Measurements from ENCODE around the gene KCNT2. TPM values are rescaled to one million over a fixed set of nuclear protein-coding genes. Genes with fewer than 3 reads are reported as not detected.

KCNT2 gene
- total and polyA plus RNA-seq, 9 of the 15 experiments (the other 6 are each of a cell fraction or from before 2014, with no cell fraction given), result 0.13 to 0.73 (median 0.28) TPM

- TF ChIP-seq NR4A1 (CRISPR knock-in tag; IDR thresholded peaks at IDR 0.05) (no peak), NR4A1 (tag; IDR thresholded peaks at IDR 0.05) (no peak), TCF7 (IDR thresholded peaks at IDR 0.05; ENCODE audit: borderline replicate concordance) (no peak), PHB (CRISPR knock-in tag; IDR thresholded peaks at IDR 0.05) (no peak), E2F1 (CRISPR knock-in tag; IDR thresholded peaks at IDR 0.05) (no peak), WHSC1 (IDR thresholded peaks at IDR 0.05; ENCODE audit: low read length) (no peak)
These were observed 18.1 kb downstream of the KCNT2 start (continued) for GRCh38 chr1:196590012-196590708.

- DNase-seq (ENCODE audit: extremely low read depth in 1 of 4, low spot score in 3 of 4), result no peak
- CTCF ChIA-PET (ENCODE audit: low intra/inter-chr PET ratio), result no interaction called here
- Histone ChIP-seq H3K4me3 (no peak overlapping the region), H3K27ac (ENCODE audit: extremely low read depth, low read depth, low read length) (no peak overlapping the region), H3K4me2 (ENCODE audit: insufficient read depth, low read length) (no peak overlapping the region), H3K27me3 (ENCODE audit: control insufficient read depth in 2 of 2, insufficient read depth in 2 of 2, low read length in 2 of 2) (no peaks in the 10 kb centered on the region), H3K9me1 (ENCODE audit: control insufficient read depth, insufficient read depth, low read length) (no peaks in the 10 kb centered on the region), H3K79me2 (ENCODE audit: control insufficient read depth, insufficient read depth, low read length) (no peaks in the 10 kb centered on the region), H2AFZ (ENCODE audit: low read depth, low read length) (no peak overlapping the region), H4K20me1 (replicated peaks; ENCODE audit: control insufficient read depth, insufficient read depth, low read length) (no peaks in the 10 kb centered on the region), H3K4me1 (replicated peaks in 1 of 2; ENCODE audit: control insufficient read depth in 2 of 2, insufficient read depth in 2 of 2, low read length in 2 of 2) (no peaks in the 10 kb centered on the region), H3K9ac (ENCODE audit: insufficient read depth in 1 of 2, low read depth in 2 of 2, low read length in 2 of 2) (no peak overlapping the region), H3K9me3 (replicated peaks; ENCODE audit: control insufficient read depth, insufficient read depth, low read depth, low read length) (no peaks in the 10 kb centered on the region), H3K36me3 (ENCODE audit: control insufficient read depth, insufficient read depth, low read length) (no peaks in the 10 kb centered on the region)
- POLR2A ChIA-PET, result no interaction called here
- intact Hi-C loops (cut with micrococcal nuclease) (no loop called here), in situ Hi-C loops (cut with MboI) (no loop called here)
- FAIRE-seq, result no peak
- TF ChIP-seq DDX20 (tag; IDR thresholded peaks at IDR 0.05; ENCODE audit: low read depth), result no peak
- no peak for TF ChIP-seq NCOA6 (IDR thresholded peaks at IDR 0.05)
- TF ChIP-seq C11orf30 (IDR thresholded peaks at IDR 0.05; ENCODE audit: low read depth), result no peak
- TF ChIP-seq TCF7L2 (IDR thresholded peaks at IDR 0.05; ENCODE audit: low read depth, low read length), result no peak
- BruUV-seq (replicated peaks), result no TSS peak
- no peak for ATAC-seq
- WGBS (ENCODE audit: insufficient coverage, low coverage, missing lambda C conversion rate), result 6% methylated on average over 3 of the region's 3 CpGs
These were observed 23.5 kb downstream of the KCNT2 start for GRCh38 chr1:196584696-196585095.
